PC-3 (cell line): ENCODE measurements around the gene DENND6A. TPM values are rescaled to one million over a fixed set of nuclear protein-coding genes. Genes with fewer than 3 reads are reported as not detected.

Experiments used
- ATAC-seq: fragments of 200-7000 bp; cut with Tn5 transposase; 2 replicates; pipeline ENCODE4 v1.9.1; 2020; ENCODE audit warnings: mild to moderate bottlenecking, moderate library complexity
- BruUV-seq: library from RNA; stranded (reverse); fragments of 400-500 nt; replicated peaks from 2 replicates; lab custom pipeline; 2021; lab: Mats Ljungman, UMichigan
- CTCF ChIA-PET: fragments of 300-600 bp; sonication (Branson Sonifier 250); formaldehyde crosslinking; loops from one replicate; lab custom pipeline; 2022; ENCODE audit warnings: antibody characterized with exemption; lab: Charles Lee
- POLR2A ChIA-PET: fragments of 300-600 bp; sonication (Branson Sonifier 250); formaldehyde crosslinking; loops from one replicate; lab custom pipeline; 2022; ENCODE audit warnings: antibody characterized with exemption; ENCODE audit not compliant: unreplicated experiment; lab: Charles Lee
- DNase-seq: peaks from one replicate; pipeline ENCODE4 v3.0.0-alpha.2; 2015
- H2AFZ ChIP-seq: fragments of 300-600 bp; sonication (generic); 2 replicates; pipeline ENCODE4 v1.6.0; 2016; ENCODE audit warnings: antibody characterized with exemption, low read length
- H3F3A ChIP-seq: fragments of 300-600 bp; sonication (generic); one replicate; pipeline ENCODE4 v1.6.0; 2017; ENCODE audit warnings: antibody characterized with exemption, low read length, control low read depth, mild to moderate bottlenecking; ENCODE audit not compliant: unreplicated experiment
- H3K27ac ChIP-seq: fragments of 300-600 bp; sonication (generic); 2 replicates; pipeline ENCODE4 v1.5.1; 2016; ENCODE audit warnings: mild to moderate bottlenecking, low read length
- H3K27me3 ChIP-seq: fragments of 300-600 bp; sonication (generic); 2 replicates; pipeline ENCODE4 v1.6.1; 2016; ENCODE audit warnings: low read length, mixed read lengths
- H3K36me3 ChIP-seq: fragments of 300-600 bp; sonication (generic); 2 replicates; pipeline ENCODE4 v1.6.1; 2016; ENCODE audit warnings: low read depth, mixed run types, low read length, mixed read lengths
- H3K4me1 ChIP-seq: fragments of 300-600 bp; sonication (generic); 2 replicates; pipeline ENCODE4 v1.5.1; 2016; ENCODE audit warnings: low read length; ENCODE audit not compliant: insufficient read depth
- H3K4me2 ChIP-seq: fragments of 300-600 bp; sonication (generic); 2 replicates; pipeline ENCODE4 v1.6.0; 2016; ENCODE audit warnings: low read length
- H3K4me3 ChIP-seq: fragments of 300-600 bp; sonication (generic); 2 replicates; pipeline ENCODE4 v1.5.1; 2016; ENCODE audit warnings: mild to moderate bottlenecking, low read length, mixed read lengths
- H3K79me2 ChIP-seq: fragments of 300-600 bp; sonication (generic); 2 replicates; pipeline ENCODE4 v1.6.1; 2017; ENCODE audit warnings: low read length, mixed read lengths
- H3K9ac ChIP-seq: fragments of 300-600 bp; sonication (generic); 2 replicates; pipeline ENCODE4 v1.6.0; 2016; ENCODE audit warnings: mild to moderate bottlenecking, low read length
- H3K9me2 ChIP-seq: fragments of 300-600 bp; sonication (generic); replicated peaks from 2 replicates; pipeline ENCODE4 v1.6.1; 2016; ENCODE audit warnings: mixed run types, low read length, mixed read lengths
- H3K9me3 ChIP-seq: fragments of 300-600 bp; sonication (generic); 2 replicates; pipeline ENCODE4 v1.6.1; 2016; ENCODE audit warnings: low read length, mixed read lengths
- H4K20me1 ChIP-seq: fragments of 300-600 bp; sonication (generic); 2 replicates; pipeline ENCODE4 v1.6.1; 2016; ENCODE audit warnings: low read length, mixed read lengths
- EZH2 ChIP-seq: fragments of 300-600 bp; sonication (generic); IDR thresholded peaks from one replicate; pipeline ENCODE4 v1.6.1; 2017; ENCODE audit warnings: antibody characterized with exemption, mild to moderate bottlenecking, low read length; ENCODE audit not compliant: unreplicated experiment
- EZH2phosphoT487 ChIP-seq: fragments of 300-600 bp; sonication (generic); IDR thresholded peaks from 2 replicates; pipeline ENCODE4 v1.6.1; 2018; ENCODE audit warnings: mild to moderate bottlenecking, antibody characterized with exemption, low read length, borderline replicate concordance
- intact Hi-C: fragments of 100-400 bp; cut with micrococcal nuclease; formaldehyde crosslinking; loops from 2 replicates; pipeline ENCODE4 v1.9.0; 2023
- total RNA-seq: library from RNA; depleted of rRNA; stranded (reverse); fragments of >200 nt; gene quantifications from 2 replicates; pipeline ENCODE4 v1.2.3, GENCODE V29; 2014
- TF ChIP-seq, protein P1 (sequence below): fragments of 300-600 bp; sonication (generic); conservative IDR thresholded peaks from 2 replicates; pipeline ENCODE4 v1.5.1; 2017; ENCODE audit warnings: antibody characterized with exemption, low read depth, mild to moderate bottlenecking, low read length

Gene DENND6A
- total RNA-seq, 1 experiment from 2014 or later: 17.6 TPM

DNA sequence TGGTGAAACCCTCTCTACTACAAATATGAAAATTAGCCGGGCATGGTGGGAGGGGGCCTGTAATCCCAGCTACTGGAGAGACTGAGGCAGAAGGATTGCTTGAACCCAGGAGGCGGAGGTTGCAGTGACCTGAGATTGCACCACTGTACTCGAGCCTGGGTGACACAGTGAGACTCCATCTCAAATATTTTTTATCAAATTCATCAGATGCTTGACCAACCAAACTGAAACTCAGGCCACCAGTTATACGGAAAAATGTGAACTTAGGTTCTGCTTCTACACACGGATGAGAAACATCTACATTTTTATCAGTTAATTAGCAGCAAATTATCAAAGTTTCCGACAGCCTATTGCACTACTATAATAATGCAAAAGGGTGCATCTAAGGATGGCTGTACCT is 100.6 kb downstream of the DENND6A start:
- DNase-seq (no peak), ATAC-seq (no peak)
- Histone ChIP-seq H3K9me2 (no peaks in the 10 kb centered on the region), H3K27ac (no peak overlapping the region), H3K4me2 (peak overlapping the region; percentile 62; the same call in 1 of the 2 replicates), H2AFZ (no peak overlapping the region), H3K36me3 (peaks cover 5% of the 10 kb centered on the region; the same call in 1 of the 2 replicates), H3K4me1 (peaks cover 23% of the 10 kb centered on the region), H3K79me2 (peaks cover 97% of the 10 kb centered on the region), H3F3A (no peaks in the 10 kb centered on the region), H3K9me3 (no peaks in the 10 kb centered on the region), H4K20me1 (peaks cover 71% of the 10 kb centered on the region), H3K27me3 (no peaks in the 10 kb centered on the region), H3K9ac (no peak overlapping the region), H3K4me3 (no peak overlapping the region)
- TF ChIP-seq EZH2 (no peak), EZH2phosphoT487 (no peak)
- TF ChIP-seq, protein P1, sequence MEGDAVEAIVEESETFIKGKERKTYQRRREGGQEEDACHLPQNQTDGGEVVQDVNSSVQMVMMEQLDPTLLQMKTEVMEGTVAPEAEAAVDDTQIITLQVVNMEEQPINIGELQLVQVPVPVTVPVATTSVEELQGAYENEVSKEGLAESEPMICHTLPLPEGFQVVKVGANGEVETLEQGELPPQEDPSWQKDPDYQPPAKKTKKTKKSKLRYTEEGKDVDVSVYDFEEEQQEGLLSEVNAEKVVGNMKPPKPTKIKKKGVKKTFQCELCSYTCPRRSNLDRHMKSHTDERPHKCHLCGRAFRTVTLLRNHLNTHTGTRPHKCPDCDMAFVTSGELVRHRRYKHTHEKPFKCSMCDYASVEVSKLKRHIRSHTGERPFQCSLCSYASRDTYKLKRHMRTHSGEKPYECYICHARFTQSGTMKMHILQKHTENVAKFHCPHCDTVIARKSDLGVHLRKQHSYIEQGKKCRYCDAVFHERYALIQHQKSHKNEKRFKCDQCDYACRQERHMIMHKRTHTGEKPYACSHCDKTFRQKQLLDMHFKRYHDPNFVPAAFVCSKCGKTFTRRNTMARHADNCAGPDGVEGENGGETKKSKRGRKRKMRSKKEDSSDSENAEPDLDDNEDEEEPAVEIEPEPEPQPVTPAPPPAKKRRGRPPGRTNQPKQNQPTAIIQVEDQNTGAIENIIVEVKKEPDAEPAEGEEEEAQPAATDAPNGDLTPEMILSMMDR: no peak
- BruUV-seq: no TSS peak
- intact Hi-C loops: loop anchor here (10.0 kb wide), 1 partner anchor 418 kb away; no protein-coding TSS in a partner anchor
- CTCF ChIA-PET: no interaction called here
- POLR2A ChIA-PET: no interaction called here

DNA sequence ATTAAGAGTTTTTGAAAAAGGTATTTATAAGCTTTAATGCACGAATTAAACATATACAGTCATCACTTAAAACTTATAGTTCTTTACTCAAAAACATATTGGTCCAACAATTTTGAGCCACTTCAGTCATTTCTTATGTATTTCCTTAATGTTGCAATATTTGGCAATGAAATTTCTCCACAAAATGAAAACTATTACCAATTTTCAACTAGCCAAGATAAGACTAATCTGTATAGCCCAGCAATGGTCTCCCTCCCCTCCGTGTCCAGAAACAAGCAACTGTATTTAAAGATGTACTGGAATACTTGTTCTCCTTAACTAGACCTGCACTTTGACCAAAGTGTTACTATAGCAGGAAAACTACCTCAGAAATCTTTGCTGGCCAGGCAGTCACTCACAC is 105.0 kb downstream of the DENND6A start:
- H3K9me3 ChIP-seq: no peaks in the 10 kb centered on the region
- no peak for DNase-seq

DNA sequence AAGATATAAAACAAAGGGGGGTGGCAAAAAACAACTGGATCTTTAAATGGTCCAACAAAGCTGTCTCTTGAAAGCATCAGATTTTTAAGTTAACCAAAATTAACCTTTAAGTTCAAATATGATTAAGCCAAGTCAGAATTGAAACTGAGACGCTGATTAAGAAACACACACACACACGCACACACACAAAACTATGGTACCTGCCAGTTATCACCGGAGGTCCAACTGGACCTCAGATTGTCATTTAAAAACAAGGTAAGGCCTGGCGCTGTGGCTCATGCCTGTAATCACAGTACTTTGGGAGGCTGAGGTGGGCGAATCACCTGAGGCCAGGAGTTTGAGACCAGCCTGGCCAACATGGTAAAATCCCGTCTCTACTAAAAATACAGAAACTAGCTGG is 106.1 kb downstream of the DENND6A start:
- Histone ChIP-seq H3K9ac (no peak overlapping the region), H3K9me3 (no peaks in the 10 kb centered on the region), H3K79me2 (peaks cover 98% of the 10 kb centered on the region), H3K9me2 (no peaks in the 10 kb centered on the region), H2AFZ (no peak overlapping the region), H3K36me3 (peaks cover 7% of the 10 kb centered on the region), H4K20me1 (peaks cover 57% of the 10 kb centered on the region), H3K4me1 (peaks cover 23% of the 10 kb centered on the region), H3K4me2 (no peak overlapping the region), H3K4me3 (no peak overlapping the region), H3F3A (no peaks in the 10 kb centered on the region), H3K27me3 (no peaks in the 10 kb centered on the region), H3K27ac (no peak overlapping the region)
- no peak for ATAC-seq
- ChIA-PET POLR2A (interaction anchor here (0.7 kb wide), 1 partner anchor 123 kb away, joined by 6 read pairs; no protein-coding TSS in a partner anchor), CTCF (no interaction called here)
- intact Hi-C loops: no loop called here
- BruUV-seq: no TSS peak
- DNase-seq: no peak
- TF ChIP-seq, protein P1: no peak
- TF ChIP-seq EZH2phosphoT487 (no peak), EZH2 (no peak)

More for the DNA sequence above, 105.0 kb downstream of the DENND6A start:
- no peaks in the 10 kb centered on the region for H3K27me3 ChIP-seq
- no peak for ATAC-seq
- no peaks in the 10 kb centered on the region for H3F3A ChIP-seq
- TF ChIP-seq, protein P1: no peak
- TF ChIP-seq EZH2 (no peak), EZH2phosphoT487 (no peak)
- ChIA-PET CTCF (interaction anchor here (0.7 kb wide), 1 partner anchor 57 kb away, joined by 3 read pairs; no protein-coding TSS in a partner anchor), POLR2A (no interaction called here)
- no peak overlapping the region for H3K9ac ChIP-seq
- H3K4me1 ChIP-seq: peaks cover 23% of the 10 kb centered on the region
- H3K4me3 ChIP-seq: no peak overlapping the region
- H2AFZ ChIP-seq: no peak overlapping the region
- H3K27ac ChIP-seq: no peak overlapping the region
- no peaks in the 10 kb centered on the region for H3K9me2 ChIP-seq
- H3K79me2 ChIP-seq: peaks cover 98% of the 10 kb centered on the region
- intact Hi-C loops: no loop called here
- no TSS peak for BruUV-seq
- H3K4me2 ChIP-seq: no peak overlapping the region
- peaks cover 66% of the 10 kb centered on the region for H4K20me1 ChIP-seq
- peaks cover 4% of the 10 kb centered on the region; the same call in 1 of the 2 replicates for H3K36me3 ChIP-seq
